ENCODE measurements around the gene SLC4A1AP. TPM values are rescaled to one million over a fixed set of nuclear protein-coding genes. Genes with fewer than 3 reads are reported as not detected.

SLC4A1AP gene
- total and polyA plus RNA-seq, 10 of the 15 experiments (the other 5 are each of a cell fraction or from before 2014, with no cell fraction given): 6.5 to 30.1 (median 21.5) TPM

GRCh38 chr2:27703638-27704341, 40.1 kb downstream of the SLC4A1AP start (continued):
- TF ChIP-seq ZNF687 (IDR thresholded peaks at IDR 0.05) (no peak), SREBF1 (IDR thresholded peaks at IDR 0.05; ENCODE audit: low read length) (no peak), ZNF274 (IDR thresholded peaks at IDR 0.05; ENCODE audit: insufficient read depth, insufficient read length) (no peak), BMI1 (IDR thresholded peaks at IDR 0.05; ENCODE audit: borderline replicate concordance) (no peak), NFYB (IDR thresholded peaks at IDR 0.05; ENCODE audit: insufficient read depth, low read depth, low read length) (no peak), EP300 (IDR thresholded peaks at IDR 0.05; ENCODE audit: borderline replicate concordance in 1 of 2, control insufficient read depth in 1 of 2, low read depth in 2 of 2, low read length in 2 of 2) (no peak), SIN3A (IDR thresholded peaks at IDR 0.05; ENCODE audit: low read depth, low read length) (no peak), IRF5 (IDR thresholded peaks at IDR 0.05; ENCODE audit: borderline replicate concordance) (no peak), STAT1 (conservative IDR thresholded peaks at IDR 0.05) (no peak), E4F1 (IDR thresholded peaks at IDR 0.05; ENCODE audit: borderline replicate concordance, partially characterized antibody) (no peak), CEBPB (IDR thresholded peaks at IDR 0.05; ENCODE audit: borderline replicate concordance in 1 of 2, low read depth in 2 of 2, low read length in 2 of 2) (no peak), SMC3 (IDR thresholded peaks at IDR 0.05; ENCODE audit: borderline replicate concordance, low read length) (peak; percentile 80), NBN (IDR thresholded peaks at IDR 0.05) (no peak), USF2 (IDR thresholded peaks at IDR 0.05; ENCODE audit: borderline replicate concordance, low read depth, low read length) (no peak), ZNF207 (IDR thresholded peaks at IDR 0.05; ENCODE audit: borderline replicate concordance) (peak; percentile 31; the same call in 1 of the 2 replicates), BCLAF1 (IDR thresholded peaks at IDR 0.05) (no peak), SMARCA5 (IDR thresholded peaks at IDR 0.05) (no peak), SRF (IDR thresholded peaks at IDR 0.05; ENCODE audit: low read depth in 2 of 2, low read length in 2 of 2) (no peak)
